ENCODE measurements around the gene UPF3B. TPM values are rescaled to one million over a fixed set of nuclear protein-coding genes. Genes with fewer than 3 reads are reported as not detected.
"Not testable (repeated sequence)": the region's sequence is repeated elsewhere in the genome, so short reads cannot be mapped to it uniquely, and the experiment has no call there.

The UPF3B gene
- total RNA-seq, 1 experiment from 2014 or later = 17.4 TPM

DNA sequence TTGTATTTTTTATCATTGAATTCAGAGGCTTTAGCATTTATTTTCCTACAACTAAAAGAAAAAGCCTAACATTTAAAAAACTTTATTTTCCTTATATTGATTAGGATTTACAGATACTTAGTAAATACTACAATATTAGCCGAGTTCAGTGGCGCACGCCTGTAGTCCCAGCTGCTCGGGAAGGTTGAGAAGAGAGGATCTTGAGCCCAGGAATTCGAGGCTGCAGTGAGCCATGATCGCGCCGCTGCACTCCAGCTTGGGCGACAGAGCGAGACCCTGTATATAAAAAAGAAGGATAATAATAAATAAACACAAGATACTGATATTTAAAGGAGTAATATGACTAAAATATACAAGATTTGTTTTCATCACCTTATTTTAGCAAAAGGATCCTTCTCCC is 681 bp upstream of the UPF3B start:
- ChIA-PET POLR2A (interaction anchor here (0.5 to 4.0 kb wide), 13 partner anchors 8 to 385 kb away, joined by 3 to 74 read pairs (median 4); partner anchors contain the start of genes NDUFA1, NKRF, RNF113A and RPL39), CTCF (interaction anchor here (0.6 to 0.8 kb wide), 2 partner anchors 25 to 65 kb away, joined by 3 read pairs; no protein-coding TSS in a partner anchor)
- Mint-ChIP-seq H3K4me1 (ENCODE audit: insufficient read depth, unreplicated experiment) (no peaks in the 10 kb centered on the region), H3K27ac (ENCODE audit: low read depth, unreplicated experiment) (peak overlapping the region; percentile 98), H3K36me3 (ENCODE audit: insufficient read depth, unreplicated experiment) (peaks cover 24% of the 10 kb centered on the region), H3K9me3 (ENCODE audit: unreplicated experiment) (no peaks in the 10 kb centered on the region), H3K4me3 (ENCODE audit: unreplicated experiment) (peak overlapping the region; percentile 97), H3K27me3 (ENCODE audit: insufficient read depth, unreplicated experiment) (no peaks in the 10 kb centered on the region)
- no TSS peak for BruUV-seq (replicated peaks)
- peak; percentile 1 for DNase-seq (ENCODE audit: unreplicated experiment)
- TF ChIP-seq, protein P1, sequence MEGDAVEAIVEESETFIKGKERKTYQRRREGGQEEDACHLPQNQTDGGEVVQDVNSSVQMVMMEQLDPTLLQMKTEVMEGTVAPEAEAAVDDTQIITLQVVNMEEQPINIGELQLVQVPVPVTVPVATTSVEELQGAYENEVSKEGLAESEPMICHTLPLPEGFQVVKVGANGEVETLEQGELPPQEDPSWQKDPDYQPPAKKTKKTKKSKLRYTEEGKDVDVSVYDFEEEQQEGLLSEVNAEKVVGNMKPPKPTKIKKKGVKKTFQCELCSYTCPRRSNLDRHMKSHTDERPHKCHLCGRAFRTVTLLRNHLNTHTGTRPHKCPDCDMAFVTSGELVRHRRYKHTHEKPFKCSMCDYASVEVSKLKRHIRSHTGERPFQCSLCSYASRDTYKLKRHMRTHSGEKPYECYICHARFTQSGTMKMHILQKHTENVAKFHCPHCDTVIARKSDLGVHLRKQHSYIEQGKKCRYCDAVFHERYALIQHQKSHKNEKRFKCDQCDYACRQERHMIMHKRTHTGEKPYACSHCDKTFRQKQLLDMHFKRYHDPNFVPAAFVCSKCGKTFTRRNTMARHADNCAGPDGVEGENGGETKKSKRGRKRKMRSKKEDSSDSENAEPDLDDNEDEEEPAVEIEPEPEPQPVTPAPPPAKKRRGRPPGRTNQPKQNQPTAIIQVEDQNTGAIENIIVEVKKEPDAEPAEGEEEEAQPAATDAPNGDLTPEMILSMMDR (IDR thresholded peaks at IDR 0.05; ENCODE audit: unreplicated experiment) = no peak
- intact Hi-C loops (cut with micrococcal nuclease) = no loop called here

DNA sequence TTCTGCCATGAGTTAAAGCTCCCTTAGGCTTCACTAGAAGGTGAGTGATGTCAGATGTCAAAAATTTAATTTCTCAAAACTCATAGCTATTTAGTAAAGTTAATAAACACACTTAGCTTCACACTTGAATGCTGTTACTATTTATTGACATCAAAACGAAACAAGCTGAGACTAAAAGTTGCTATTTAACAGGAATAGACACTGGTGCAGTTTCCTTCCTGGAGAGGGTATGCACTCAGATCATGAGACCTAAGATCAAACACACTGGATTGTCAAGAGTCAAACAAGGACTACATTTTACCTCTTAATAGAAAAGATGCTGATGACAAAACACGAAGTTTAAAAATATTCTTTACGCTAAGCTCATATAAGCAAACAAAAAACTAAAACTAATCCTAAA is 18.9 kb downstream of the UPF3B start:
- Mint-ChIP-seq H3K9me3 (ENCODE audit: unreplicated experiment) (peaks cover 7% of the 10 kb centered on the region), H3K27ac (ENCODE audit: low read depth, unreplicated experiment) (no peak overlapping the region), H3K4me1 (ENCODE audit: insufficient read depth, unreplicated experiment) (no peaks in the 10 kb centered on the region), H3K27me3 (ENCODE audit: insufficient read depth, unreplicated experiment) (peaks cover 23% of the 10 kb centered on the region), H3K4me3 (ENCODE audit: unreplicated experiment) (no peak overlapping the region), H3K36me3 (ENCODE audit: insufficient read depth, unreplicated experiment) (peaks cover 51% of the 10 kb centered on the region)
- no TSS peak for BruUV-seq (replicated peaks)
- intact Hi-C loops (cut with micrococcal nuclease) = no loop called here
- TF ChIP-seq, protein P1 (IDR thresholded peaks at IDR 0.05; ENCODE audit: unreplicated experiment) = no peak
- CTCF ChIA-PET = interaction anchor here (0.9 kb wide), 1 partner anchor 346 kb away, joined by 3 read pairs; no protein-coding TSS in a partner anchor
- DNase-seq (ENCODE audit: unreplicated experiment) = no peak
- POLR2A ChIA-PET = interaction anchor here (1.0 to 1.8 kb wide), 4 partner anchors 10 to 43 kb away, joined by 3 to 11 read pairs (median 4); partner anchors contain the start of genes RPL39 and UPF3B

DNA sequence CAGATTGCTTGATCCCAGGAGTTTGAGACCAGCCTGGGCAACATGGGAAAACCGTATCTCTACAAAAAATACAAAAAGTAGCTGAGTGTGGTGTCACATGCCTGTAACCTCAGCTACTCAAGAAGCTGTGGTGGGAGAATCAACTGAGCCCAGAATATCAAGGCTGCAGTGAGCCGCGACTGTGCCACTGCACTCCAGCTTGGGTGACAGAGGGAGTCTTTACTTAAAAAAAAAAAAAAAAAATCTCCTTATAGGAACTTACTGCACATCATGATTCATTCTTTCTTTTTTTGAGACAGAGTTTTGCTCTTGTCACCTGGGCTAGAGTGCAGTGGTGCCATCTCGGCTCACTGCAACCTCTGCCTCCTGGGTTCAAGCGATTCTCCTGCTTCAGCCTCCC is 24.3 kb downstream of the UPF3B start:
- Mint-ChIP-seq H3K27me3 (ENCODE audit: insufficient read depth, unreplicated experiment) (peaks cover 10% of the 10 kb centered on the region), H3K36me3 (ENCODE audit: insufficient read depth, unreplicated experiment) (peaks cover 13% of the 10 kb centered on the region), H3K9me3 (ENCODE audit: unreplicated experiment) (no peaks in the 10 kb centered on the region), H3K4me1 (ENCODE audit: insufficient read depth, unreplicated experiment) (no peaks in the 10 kb centered on the region), H3K27ac (ENCODE audit: low read depth, unreplicated experiment) (no peak overlapping the region), H3K4me3 (ENCODE audit: unreplicated experiment) (no peak overlapping the region)
- BruUV-seq (replicated peaks) = no TSS peak
- CTCF ChIA-PET = interaction anchor here (0.6 to 1.8 kb wide), 5 partner anchors 15 to 1511 kb away, joined by 3 to 8 read pairs (median 3); no protein-coding TSS in a partner anchor
- POLR2A ChIA-PET = interaction anchor here (1.4 kb wide), 1 partner anchor 37 kb away, joined by 3 read pairs; the partner anchor contains the start of gene RPL39
- TF ChIP-seq, protein P1 (IDR thresholded peaks at IDR 0.05; ENCODE audit: unreplicated experiment) = no peak
- intact Hi-C loops (cut with micrococcal nuclease) = no loop called here
- no peak for DNase-seq (ENCODE audit: unreplicated experiment)

DNA sequence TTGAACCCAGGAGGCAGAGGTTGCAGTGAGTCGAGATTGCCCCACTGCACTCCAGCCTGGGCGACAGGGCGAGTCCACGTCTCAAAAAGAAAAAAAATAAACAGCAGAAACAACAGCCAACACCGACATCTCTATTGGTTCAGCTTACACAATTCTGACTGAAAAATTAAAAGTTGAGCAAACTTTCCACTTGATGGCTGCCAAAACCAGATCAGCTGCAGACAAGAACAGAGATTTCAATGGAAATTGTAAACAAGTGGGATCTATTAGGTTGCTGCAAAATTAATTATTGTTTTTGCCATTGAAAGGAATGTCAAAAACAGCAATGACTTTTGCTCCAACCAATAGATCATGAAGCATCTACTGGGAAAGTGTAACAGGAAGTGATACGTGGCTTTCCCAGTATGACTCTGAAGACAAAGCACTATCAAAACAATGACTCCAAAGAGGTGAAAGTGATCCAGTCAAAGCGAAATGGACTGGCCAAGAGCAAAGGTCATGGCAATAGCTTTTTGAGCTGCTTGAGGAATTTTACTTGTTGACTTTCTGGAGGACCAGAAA is 26.3 kb downstream of the UPF3B start:
- Mint-ChIP-seq H3K4me3 (ENCODE audit: unreplicated experiment) (no peak overlapping the region), H3K9me3 (ENCODE audit: unreplicated experiment) (no peaks in the 10 kb centered on the region), H3K27ac (ENCODE audit: low read depth, unreplicated experiment) (no peak overlapping the region), H3K4me1 (ENCODE audit: insufficient read depth, unreplicated experiment) (no peaks in the 10 kb centered on the region), H3K36me3 (ENCODE audit: insufficient read depth, unreplicated experiment) (peaks cover 1% of the 10 kb centered on the region), H3K27me3 (ENCODE audit: insufficient read depth, unreplicated experiment) (peaks cover 9% of the 10 kb centered on the region)
- ChIA-PET POLR2A (interaction anchor here (0.9 to 1.1 kb wide), 2 partner anchors 9 to 35 kb away, joined by 3 read pairs; partner anchors contain the start of gene RPL39), CTCF (interaction anchor here (0.6 kb wide), 1 partner anchor 44 kb away, joined by 3 read pairs; no protein-coding TSS in a partner anchor)
- TF ChIP-seq, protein P1 (IDR thresholded peaks at IDR 0.05; ENCODE audit: unreplicated experiment) = no peak
- peak; percentile 19 for DNase-seq (ENCODE audit: unreplicated experiment)
- BruUV-seq (replicated peaks) = no TSS peak
- intact Hi-C loops (cut with micrococcal nuclease) = no loop called here

DNA sequence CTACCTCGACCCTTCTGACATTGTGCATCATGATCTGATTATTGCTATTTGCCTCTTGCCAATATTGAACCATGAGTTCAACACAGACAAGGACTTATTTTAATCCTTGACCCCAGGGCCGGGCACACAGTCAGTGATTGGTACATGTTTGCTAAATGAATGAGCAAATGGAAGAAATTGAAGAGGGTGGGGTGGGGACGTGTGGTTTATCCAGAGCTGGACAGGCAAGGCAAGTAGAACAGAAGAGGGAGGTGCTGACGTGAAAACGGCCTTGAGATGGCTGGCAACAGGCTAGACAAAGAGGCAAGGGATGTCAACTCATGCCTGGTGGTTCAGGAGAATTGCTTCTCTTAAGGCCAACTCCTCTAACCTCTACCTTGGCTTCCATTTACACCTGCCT is 28.5 kb downstream of the UPF3B start:
- H3K27me3 Mint-ChIP-seq (ENCODE audit: insufficient read depth, unreplicated experiment); H3K9me3 Mint-ChIP-seq (ENCODE audit: unreplicated experiment); CTCF ChIA-PET; H3K4me3 Mint-ChIP-seq (ENCODE audit: unreplicated experiment); H3K4me1 Mint-ChIP-seq (ENCODE audit: insufficient read depth, unreplicated experiment); intact Hi-C loops (cut with micrococcal nuclease); H3K27ac Mint-ChIP-seq (ENCODE audit: low read depth, unreplicated experiment); DNase-seq (ENCODE audit: unreplicated experiment); POLR2A ChIA-PET; BruUV-seq (replicated peaks); H3K36me3 Mint-ChIP-seq (ENCODE audit: insufficient read depth, unreplicated experiment): not testable (repeated sequence)

DNA sequence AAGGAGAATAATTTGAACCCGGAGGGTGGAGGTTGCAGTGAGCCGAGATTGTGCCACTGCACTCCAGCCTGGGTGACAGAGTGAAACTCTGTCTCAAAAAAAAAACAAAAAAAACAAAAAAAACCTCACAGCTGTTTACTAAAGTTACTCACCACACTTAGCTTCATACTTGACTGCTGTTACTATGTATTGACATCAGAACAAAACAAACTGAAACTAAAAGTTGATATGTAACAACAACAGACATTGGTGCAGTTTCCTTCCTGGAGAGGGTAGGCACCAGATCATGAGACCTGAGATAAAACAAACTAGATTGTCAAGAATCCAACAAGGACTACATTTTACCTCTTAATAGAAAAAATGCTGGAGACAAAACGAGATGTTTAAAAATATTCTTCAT is 31.1 kb downstream of the UPF3B start:
- CTCF ChIA-PET = not testable (repeated sequence)

More for the DNA sequence above, 31.1 kb downstream of the UPF3B start:
- POLR2A ChIA-PET = interaction anchor here (0.9 to 1.3 kb wide), 2 partner anchors 12 to 30 kb away, joined by 4 to 5 read pairs; no protein-coding TSS in a partner anchor
- DNase-seq (ENCODE audit: unreplicated experiment); H3K4me3 Mint-ChIP-seq (ENCODE audit: unreplicated experiment); BruUV-seq (replicated peaks); H3K27ac Mint-ChIP-seq (ENCODE audit: low read depth, unreplicated experiment); intact Hi-C loops (cut with micrococcal nuclease); H3K36me3 Mint-ChIP-seq (ENCODE audit: insufficient read depth, unreplicated experiment); H3K4me1 Mint-ChIP-seq (ENCODE audit: insufficient read depth, unreplicated experiment); H3K9me3 Mint-ChIP-seq (ENCODE audit: unreplicated experiment): not testable (repeated sequence)
- peaks cover 17% of the 10 kb centered on the region for H3K27me3 Mint-ChIP-seq (ENCODE audit: insufficient read depth, unreplicated experiment)

Data from MCF 10A (cell line).